Subcutaneous preadipocyte (primary cell): ENCODE measurements around the gene EVA1A. TPM values are rescaled to one million over a fixed set of nuclear protein-coding genes. Genes with fewer than 3 reads are reported as not detected.

Experiments
- small RNA-seq: library from RNA; depleted of rRNA; stranded (forward); fragments of <200 nt; gene quantifications from one replicate; pipeline ENCODE3, GENCODE V24; 2012
- total RNA-seq: library from RNA; depleted of rRNA; stranded (reverse); fragments of >200 nt; gene quantifications from 2 replicates; pipeline ENCODE4 v1.2.3, GENCODE V29; 2012

EVA1A gene
- 3.3 and 18.2 TPM in 2 replicates for total RNA-seq

GRCh38 chr2:75560768-75561565 is at the start of gene EVA1A:
EVA1A (minus strand) TSS chr2:75560939; CDS start chr2:75518140, 42,799 bp downstream.

Small RNAs within 50 kb of the gene (small RNA-seq; reads per million reads assigned to genes)
- not detected for gene RF01233

Other genes starting within 250 kb of the EVA1A start
- gene MRPL19, start 85.8 kb upstream of the EVA1A start, total RNA-seq, result 32.3 and 36.8 TPM in 2 replicates
- 14.7 and 19.7 TPM in 2 replicates for gene GCFC2, start 150.0 kb upstream of the EVA1A start, total RNA-seq